HepG2 (cell line): ENCODE results near the gene NREP. TPM values are rescaled to one million over a fixed set of nuclear protein-coding genes. Genes with fewer than 3 reads are reported as not detected.

Source experiments
- ATM ChIP-seq: fragments of 450-650 bp; IDR thresholded peaks from 2 replicates; pipeline ENCODE4 v1.7.1; 2017; ENCODE audit warnings: mild to moderate bottlenecking, borderline replicate concordance
- DBP ChIP-seq: sonication (generic); formaldehyde crosslinking; IDR thresholded peaks from 2 replicates; pipeline ENCODE4 v1.4.0; 2020; ENCODE audit warnings: missing genetic modification reagents; ENCODE audit errors: not compliant biosample characterization
- E2F2 ChIP-seq: sonication (generic); formaldehyde crosslinking; IDR thresholded peaks from 2 replicates; pipeline ENCODE4 v1.4.0; 2020; ENCODE audit warnings: missing genetic modification reagents, borderline replicate concordance
- ELF4 ChIP-seq: sonication (generic); formaldehyde crosslinking; IDR thresholded peaks from 2 replicates; pipeline ENCODE4 v1.5.0; 2020; ENCODE audit warnings: missing genetic modification reagents, mild to moderate bottlenecking, moderate library complexity, borderline replicate concordance
- GFI1 ChIP-seq: sonication (generic); formaldehyde crosslinking; IDR thresholded peaks from 2 replicates; pipeline ENCODE4 v1.5.0; 2020; ENCODE audit warnings: missing genetic modification reagents, mild to moderate bottlenecking, borderline replicate concordance
- GLMP ChIP-seq: sonication (generic); formaldehyde crosslinking; IDR thresholded peaks from 2 replicates; pipeline ENCODE4 v1.9.0; 2021; ENCODE audit warnings: missing genetic modification reagents, mild to moderate bottlenecking, borderline replicate concordance
- HCFC1 ChIP-seq: fragments of 150-350 bp; IDR thresholded peaks from 2 replicates; pipeline ENCODE4 v1.6.1; 2014; ENCODE audit warnings: low read depth, low read length
- IKZF5 ChIP-seq: IDR thresholded peaks from 2 replicates; pipeline ENCODE4 v1.6.1; 2018; ENCODE audit warnings: missing genetic modification reagents, mild to moderate bottlenecking, missing compliant biosample characterization
- KDM1A ChIP-seq: IDR thresholded peaks from 2 replicates; pipeline ENCODE4 v1.6.1; 2016; ENCODE audit warnings: missing compliant biosample characterization
- MAX ChIP-seq: IDR thresholded peaks from 2 replicates; pipeline ENCODE4 v1.6.1; 2012; ENCODE audit warnings: inconsistent platforms
- SALL1 ChIP-seq: sonication (generic); formaldehyde crosslinking; IDR thresholded peaks from 2 replicates; pipeline ENCODE4 v1.8.0; 2022; ENCODE audit warnings: mild to moderate bottlenecking, missing genetic modification reagents
- ZFP36L1 ChIP-seq: sonication (generic); formaldehyde crosslinking; IDR thresholded peaks from 2 replicates; pipeline ENCODE4 v1.8.0; 2022; ENCODE audit warnings: mild to moderate bottlenecking, missing genetic modification reagents, moderate library complexity
- ZNF407 ChIP-seq: sonication (generic); formaldehyde crosslinking; IDR thresholded peaks from one replicate; pipeline ENCODE4 v1.5.1; 2020; ENCODE audit warnings: mild to moderate bottlenecking, missing genetic modification reagents; ENCODE audit errors: not compliant biosample characterization
- ZNF780A ChIP-seq: sonication (generic); formaldehyde crosslinking; IDR thresholded peaks from 2 replicates; pipeline ENCODE4 v1.8.0; 2022; ENCODE audit warnings: mild to moderate bottlenecking, missing genetic modification reagents, moderate library complexity
- ZSCAN9 ChIP-seq: IDR thresholded peaks from 2 replicates; pipeline ENCODE4 v1.6.1; 2016; ENCODE audit warnings: borderline replicate concordance
- polyA plus RNA-seq, 8 experiments: library from polyadenylated mRNA; depleted of rRNA in 3 of 8; stranded (reverse) in 7 of 8; unstranded in 1 of 8; fragments of >200 nt; fragmentation: Illumina TruSeq in 4 of 8; extraction: Trizol in 4 of 8; gene quantifications; 2 replicates each; pipeline versions ENCODE4 v1.2.1 to v1.2.3, GENCODE V29; 2011 to 2016; ENCODE audit warnings: low read depth in 4 of 8, missing spikeins in 1 of 8, mixed read lengths in 1 of 8; ENCODE audit not compliant: insufficient read depth in 1 of 8
- total RNA-seq, 5 experiments: library from RNA; depleted of rRNA; stranded (reverse); fragments of >200 nt; fragmentation: Illumina TruSeq; extraction: Trizol; gene quantifications; 2 replicates each; pipeline ENCODE4 v1.2.3, GENCODE V29; 2016; ENCODE audit warnings: low read depth in 1 of 5

The NREP gene
- total and polyA plus RNA-seq, 2 of the 13 experiments (the other 11 are each of a cell fraction or from before 2014, with no cell fraction given), result 40.5 to 102 TPM

GRCh38 chr5:111742177-111742994, 14.6 kb downstream of the NREP start (continued):
- TF ChIP-seq IKZF5 (CRISPR knock-in tag), result peak; percentile 95
- TF ChIP-seq E2F2 (CRISPR knock-in tag), result no peak
- peak; percentile 78 for TF ChIP-seq MAX
- TF ChIP-seq ZFP36L1 (CRISPR knock-in tag), result peak; percentile 67; the same call in 1 of the 2 replicates
- TF ChIP-seq ZNF407 (CRISPR knock-in tag), result no peak
- TF ChIP-seq DBP (CRISPR knock-in tag), result no peak
- TF ChIP-seq SALL1, result peak; percentile 99
- TF ChIP-seq KDM1A, result 0 out of 2 replicates have a peak, but pooled peaks have one; percentile 49
- TF ChIP-seq GFI1, result peak; percentile 77
- TF ChIP-seq ATM, result peak; percentile 69; the same call in 1 of the 2 replicates
- no peak for TF ChIP-seq ZNF780A (CRISPR knock-in tag)
- TF ChIP-seq HCFC1, result no peak
- TF ChIP-seq ELF4, result no peak
- peak; percentile 88 for TF ChIP-seq ZSCAN9 (CRISPR knock-in tag)
- TF ChIP-seq GLMP (CRISPR knock-in tag), result no peak
